NCI-H82 treated with DMSO at 0.1 percent for 48 hours (cell line): ENCODE measurements around the gene TUB.

ENCODE experiments used
- DNase-seq: peaks from one replicate; lab custom pipeline; 2025; ENCODE audit not compliant: unreplicated experiment; lab: John Stamatoyannopoulos, UW

Gene TUB

DNA sequence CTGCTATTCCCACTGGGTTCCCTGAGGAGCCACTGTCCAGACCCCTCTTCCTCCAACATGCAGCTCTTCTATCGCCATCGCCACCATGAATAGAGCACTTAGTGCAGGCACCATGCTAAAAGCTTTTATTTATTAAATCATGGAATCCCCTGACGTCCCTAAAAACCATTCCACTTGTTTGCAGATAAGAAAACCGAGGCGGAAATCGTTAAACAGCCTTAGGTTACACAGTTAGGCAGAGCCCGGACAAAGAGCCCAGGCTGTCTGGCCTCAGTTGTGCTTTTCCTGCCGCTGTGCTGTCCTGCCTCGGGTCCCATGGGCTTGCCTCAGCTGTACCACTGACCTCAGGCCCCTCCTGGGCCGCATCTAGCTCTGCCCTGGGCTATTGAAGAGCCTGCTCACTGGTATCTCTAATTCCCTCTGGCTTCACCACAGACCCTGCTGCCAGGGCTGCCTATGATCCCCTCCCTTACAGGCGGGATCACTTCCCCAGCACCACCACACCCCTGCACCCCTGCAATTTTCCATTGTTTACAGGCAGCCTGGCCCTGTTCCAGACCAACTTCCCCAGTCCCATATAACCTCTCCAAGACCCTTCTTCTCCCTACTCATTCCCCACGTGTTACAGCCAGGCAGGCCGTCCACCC is 13.0 kb upstream of the TUB start:
- DNase-seq: no peak

DNA sequence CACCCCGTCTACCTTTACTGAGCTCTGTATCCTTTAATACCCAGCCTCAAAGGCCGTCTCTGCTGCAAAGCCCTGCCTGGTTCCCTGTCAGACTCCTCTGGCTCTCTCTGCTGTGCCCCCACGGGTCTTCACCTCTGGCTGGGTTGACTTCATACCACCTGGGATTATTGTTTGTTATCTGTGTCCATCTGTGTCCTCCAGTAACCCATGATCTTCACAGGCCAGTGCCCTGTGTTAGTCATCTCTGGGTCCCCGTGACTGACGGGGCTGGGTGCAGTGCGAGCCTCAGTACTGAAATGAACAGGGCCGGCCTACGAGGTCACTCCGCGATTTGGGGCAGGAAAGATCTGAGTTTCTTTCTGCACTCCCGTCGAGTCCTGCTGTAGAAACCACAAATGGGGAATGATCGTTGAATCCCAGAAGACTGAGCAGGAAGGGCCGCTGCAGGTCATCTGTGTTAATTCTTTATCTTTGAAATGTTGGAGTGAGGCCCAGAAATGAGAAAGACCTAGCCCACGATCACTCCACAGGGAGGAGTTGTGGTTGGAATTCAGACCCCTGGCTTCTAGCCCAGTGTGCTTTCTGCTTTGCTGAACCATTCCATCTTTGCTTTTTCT is 12.3 kb upstream of the TUB start:
- no peak for DNase-seq

DNA sequence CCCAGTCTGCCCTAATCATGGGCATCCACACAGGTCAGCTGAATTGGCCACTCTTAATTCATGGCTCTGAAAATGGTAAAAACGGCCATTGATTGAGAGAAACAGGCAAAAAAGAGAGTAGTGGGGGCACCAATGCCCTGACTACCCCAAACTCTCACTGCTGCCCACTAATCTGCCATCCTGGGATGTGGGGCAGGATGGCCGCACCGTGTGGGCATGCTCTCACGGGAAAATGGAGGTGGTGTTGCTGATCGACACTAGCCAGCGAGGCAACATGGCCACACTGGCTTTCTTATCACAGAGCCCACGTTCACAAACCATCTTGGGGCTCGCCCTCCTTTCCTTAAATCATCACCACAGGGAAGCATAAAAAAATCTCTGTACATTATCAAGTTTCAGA is 11.2 kb upstream of the TUB start:
- DNase-seq: no peak

DNA sequence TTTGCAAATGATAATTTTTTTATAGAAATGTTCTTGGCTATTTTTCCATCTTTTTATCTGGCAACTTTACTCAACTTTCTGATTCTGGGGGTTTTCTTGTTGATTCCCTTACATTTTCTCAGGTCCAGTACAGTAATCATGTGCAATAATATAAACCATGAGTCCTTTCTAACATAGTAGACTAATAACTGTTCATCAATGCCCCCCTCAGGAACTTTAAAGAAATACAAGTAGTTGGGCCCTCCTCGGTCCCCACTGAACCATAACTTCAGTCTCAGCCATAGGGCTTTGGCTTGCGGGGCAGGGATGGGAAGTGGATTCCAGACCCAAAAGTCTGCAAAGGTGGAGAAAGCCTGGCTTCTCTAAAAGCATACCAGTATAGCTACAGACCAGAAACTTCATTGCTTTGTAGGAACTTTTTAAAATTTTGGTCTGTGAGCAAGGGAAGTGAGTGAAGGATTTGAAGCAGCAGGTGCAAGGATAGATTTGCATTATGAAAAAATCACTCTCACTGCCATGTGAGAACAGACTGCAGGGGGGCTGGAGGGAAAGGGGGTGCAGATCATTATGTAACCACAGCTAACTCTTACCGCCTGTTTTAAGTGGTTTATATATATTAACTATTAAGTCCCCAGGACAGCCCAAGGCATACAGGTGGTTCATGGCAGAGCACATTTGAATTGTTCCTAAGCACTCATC is 10.4 kb upstream of the TUB start:
- DNase-seq: no peak

DNA sequence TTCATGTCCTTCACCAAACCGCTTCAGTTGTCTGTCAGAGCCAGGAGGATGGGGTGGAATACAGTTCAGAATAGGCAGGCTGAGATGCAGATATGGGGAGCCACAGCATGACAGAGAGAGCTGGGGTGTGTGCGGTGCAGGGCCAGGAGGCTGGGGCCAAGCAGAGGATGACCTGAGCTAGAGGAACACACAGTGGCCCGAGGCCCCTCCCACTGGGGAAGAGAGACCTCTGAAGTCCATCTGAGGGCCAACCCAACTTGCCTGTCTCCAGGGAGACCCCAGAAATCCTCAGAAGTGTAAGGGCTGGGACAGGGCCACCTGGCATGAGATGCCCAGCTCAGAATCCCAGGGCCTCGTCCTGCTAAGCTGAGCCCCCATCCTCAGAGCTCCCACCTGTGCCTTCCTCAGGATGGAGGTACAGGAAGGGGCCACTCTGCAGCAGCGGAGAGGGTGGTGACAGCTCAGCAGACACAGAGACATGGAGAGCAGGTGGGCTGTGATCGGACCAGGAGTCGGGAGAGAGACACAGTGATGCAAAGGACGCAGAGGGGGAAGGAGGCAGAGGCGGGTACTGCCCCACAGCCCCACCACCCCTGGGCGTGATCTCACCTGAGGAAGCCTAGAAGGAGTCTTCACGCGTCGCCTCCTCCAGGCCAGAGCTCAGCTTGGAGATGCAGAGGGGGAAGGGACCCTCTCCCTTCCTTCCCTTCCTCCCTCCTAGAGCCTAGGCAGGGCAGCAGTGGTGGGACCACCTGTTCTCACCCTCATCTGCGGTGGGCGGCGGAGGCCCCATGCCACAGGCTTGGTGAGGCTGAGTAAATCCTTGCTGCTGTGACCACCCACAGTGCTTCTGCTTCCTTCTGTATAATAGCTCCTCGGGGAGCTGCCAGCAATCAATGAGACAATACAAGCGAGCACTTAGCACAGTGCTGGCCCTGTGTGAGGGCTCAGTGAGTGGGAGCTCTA is 9.1 kb upstream of the TUB start:
- DNase-seq: no peak

DNA sequence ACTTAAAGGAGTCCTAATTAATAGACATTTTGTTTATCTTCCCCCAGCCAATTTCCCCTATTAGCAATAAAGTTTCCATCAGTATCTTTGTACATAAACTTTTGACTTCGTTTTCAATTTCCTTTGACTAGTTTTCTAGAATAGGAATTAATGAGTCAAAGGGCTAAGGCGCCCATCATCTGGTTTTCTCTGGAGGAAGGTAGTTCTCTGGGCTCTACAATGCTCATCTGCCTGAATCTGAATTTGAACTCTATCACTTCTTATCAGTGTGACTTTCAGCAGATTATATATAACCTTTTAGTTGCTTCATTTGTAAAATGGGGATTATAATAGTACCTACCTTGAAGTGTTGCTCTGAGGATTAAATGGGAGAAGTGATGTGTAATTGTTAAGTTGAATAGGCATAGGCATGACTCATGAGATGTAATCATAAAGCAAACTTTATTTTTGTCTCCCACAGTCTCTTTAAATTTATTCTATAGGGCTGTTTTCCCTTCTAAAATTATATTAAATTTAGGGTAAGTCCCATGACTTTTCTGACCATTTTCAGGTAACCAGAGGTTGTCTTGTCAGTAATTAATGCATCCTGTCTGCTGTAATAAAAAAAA is 5.8 kb upstream of the TUB start:
- no peak for DNase-seq

DNA sequence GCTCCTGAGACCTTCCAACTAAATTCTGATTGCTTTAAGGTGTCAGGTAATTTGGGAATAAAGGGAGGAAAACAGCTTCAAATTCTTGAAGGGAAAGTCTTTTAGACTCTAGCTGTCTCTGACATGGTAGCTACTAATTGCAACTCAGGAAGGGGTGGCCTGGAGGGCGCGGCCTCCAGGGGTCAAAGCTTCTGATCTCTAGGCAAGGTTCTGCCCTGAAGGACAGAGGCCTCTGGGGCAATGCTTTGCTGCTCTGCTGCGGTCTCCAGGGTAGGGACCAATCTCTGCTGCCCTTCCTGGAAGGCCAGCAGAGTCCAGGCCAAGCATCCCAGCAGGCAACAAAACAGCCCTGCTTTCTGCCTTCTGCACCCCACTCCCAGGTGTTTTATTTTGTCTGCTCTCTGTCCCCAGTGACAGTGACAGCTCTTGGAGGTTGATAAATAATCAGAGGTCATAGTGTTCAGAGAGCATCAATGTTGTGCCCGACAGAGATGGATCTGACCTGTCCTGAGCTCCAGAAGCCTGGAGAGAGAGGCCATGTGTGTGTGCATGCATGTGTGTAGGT is 1.8 kb upstream of the TUB start:
- no peak for DNase-seq

DNA sequence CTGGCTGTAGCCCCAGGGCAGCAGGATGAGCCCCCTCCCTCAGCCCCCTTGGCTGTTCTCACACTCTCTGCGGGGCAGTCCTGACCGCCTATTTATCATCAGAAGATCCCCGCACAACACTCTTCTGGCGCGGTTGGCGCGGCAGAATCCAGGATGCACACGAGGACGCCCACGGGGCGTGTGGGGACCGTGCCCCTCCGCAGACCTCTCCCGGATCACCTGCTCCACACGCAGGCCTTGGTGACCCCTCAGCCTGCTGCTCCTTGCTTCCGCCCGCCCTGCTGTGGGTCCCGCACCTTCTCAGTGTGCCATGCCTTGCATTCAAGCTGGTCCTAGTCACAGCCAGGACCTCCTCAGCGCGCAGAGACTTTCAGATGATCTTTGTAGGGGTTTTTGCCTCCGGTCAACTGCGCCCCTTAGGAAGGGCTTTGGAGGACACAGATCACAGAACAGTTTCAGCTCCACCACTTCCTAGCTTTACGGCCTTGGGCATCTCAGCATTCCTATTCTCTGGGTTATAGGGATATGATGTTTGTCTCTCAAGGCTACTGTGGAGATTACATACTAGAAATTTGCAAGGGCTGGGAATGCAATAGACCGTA is 841 bp upstream of the TUB start:
- no peak for DNase-seq

DNA sequence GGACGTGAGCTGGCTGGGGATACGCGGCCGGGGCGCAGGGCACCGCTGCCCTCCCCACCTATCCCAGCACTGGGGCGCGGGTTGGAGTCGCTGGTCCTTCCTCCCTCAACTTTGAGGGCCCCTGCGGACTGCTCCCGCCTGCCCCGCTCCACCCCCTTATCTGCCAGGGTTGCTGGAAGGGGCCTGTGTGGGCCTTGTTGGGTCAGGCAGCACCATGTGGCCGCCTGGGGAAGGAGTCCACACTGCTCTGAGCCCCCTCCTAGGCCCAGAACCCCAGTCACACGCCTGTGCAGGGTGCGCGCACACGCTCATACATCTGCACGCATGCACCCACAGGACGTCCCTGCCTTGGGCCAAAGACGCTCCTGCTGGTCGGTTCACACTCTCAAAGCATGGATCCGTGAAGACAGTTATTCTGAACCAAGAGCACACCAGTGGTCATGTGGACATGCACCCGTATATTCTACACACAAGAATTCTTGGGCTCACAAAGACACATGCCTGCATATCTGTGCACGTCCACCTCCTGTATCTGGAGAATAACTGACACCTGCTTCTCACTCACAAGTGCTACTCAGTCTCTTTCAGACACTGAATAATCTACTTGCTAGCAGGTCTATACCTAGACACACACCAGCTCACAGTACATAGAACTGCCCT is 710 bp downstream of the TUB start:
- no peak for DNase-seq

DNA sequence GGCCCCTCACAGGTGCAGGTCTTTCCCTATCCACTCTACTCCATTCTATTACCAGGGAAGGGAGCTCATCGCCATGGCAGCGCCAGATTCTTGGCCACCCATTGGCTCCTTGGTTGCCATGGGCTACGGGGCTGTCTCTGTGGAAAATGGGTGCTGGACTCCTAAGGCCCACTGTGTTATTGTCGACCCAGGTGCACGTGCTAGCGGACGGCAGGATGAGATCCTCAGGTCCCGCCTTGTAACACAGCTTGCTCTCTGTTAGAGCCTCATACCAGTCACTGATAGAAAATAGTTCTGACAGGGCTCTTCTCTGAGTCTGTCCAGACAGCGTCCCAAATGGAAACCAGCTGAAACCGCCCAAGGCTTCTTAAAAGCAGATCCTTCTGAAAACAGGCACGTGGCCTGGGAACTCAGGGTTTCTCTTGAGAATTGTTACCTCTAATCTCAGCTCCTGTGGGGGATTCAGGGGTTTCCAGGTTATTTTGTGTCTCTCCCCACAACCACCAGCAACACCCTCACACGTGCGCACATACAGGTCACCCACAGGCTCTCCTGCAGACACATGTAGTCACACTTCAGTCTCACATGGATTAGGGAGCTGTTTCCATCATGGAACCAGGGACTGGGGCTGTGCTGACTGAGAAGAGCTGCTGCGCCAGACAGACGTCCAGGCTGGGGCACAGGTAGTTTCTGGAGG is 1.5 kb downstream of the TUB start:
- DNase-seq: peak; percentile 19

DNA sequence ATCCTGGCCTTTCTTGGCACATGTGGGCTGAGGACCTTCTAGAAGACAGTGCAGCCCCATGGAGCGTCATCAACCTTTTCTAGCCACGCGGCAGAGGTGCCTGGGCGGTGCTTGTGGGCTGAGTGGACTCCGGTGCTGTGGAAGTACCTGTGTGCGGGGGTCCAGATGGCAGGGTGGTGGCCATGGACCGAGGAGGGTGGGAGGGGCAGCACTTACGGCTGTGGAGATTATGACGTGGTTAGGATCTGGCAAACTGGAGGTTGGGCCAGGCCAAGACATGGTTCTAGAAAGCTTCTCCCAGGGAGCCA is 2.0 kb downstream of the TUB start:
- DNase-seq: peak; percentile 36

DNA sequence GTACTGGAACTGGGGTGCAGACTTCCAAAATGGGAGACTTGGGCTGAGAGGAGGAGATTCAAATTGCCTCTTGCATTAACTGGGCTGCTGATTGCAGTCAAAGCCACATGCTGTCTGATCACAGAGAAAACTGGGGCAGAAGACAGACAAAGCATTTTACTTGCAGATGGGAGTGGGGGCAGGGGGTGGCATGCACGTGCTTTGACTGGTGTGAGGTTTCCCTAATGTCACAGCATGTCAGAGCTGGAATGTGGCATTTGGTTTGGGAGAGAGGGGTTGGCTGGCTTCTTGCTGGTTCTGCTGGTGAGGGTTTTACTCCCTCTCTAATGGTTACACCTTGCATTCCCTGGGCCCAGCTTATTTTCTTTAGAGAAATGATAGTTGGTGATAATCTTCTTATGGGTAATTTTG is 2.9 kb downstream of the TUB start:
- no peak for DNase-seq

DNA sequence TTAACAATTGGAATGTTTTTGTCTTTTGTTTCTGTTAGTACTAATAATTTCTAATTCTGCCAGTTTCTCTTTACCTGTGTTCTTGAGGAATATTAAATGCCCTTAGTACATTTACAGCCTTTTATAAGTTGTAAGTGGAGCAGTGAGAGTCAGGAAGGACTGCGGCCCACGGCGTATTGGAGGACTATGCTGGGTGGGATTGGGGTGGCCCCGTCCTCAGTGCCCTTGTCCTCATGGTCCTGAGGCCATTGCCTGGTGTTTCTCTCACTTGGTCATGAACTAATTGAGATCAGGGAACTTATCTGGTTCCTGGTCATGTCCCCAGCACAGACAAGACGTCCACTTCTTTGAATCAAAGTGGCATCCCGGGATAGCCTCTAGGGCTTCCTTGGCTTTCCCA is 3.3 kb downstream of the TUB start:
- no peak for DNase-seq

DNA sequence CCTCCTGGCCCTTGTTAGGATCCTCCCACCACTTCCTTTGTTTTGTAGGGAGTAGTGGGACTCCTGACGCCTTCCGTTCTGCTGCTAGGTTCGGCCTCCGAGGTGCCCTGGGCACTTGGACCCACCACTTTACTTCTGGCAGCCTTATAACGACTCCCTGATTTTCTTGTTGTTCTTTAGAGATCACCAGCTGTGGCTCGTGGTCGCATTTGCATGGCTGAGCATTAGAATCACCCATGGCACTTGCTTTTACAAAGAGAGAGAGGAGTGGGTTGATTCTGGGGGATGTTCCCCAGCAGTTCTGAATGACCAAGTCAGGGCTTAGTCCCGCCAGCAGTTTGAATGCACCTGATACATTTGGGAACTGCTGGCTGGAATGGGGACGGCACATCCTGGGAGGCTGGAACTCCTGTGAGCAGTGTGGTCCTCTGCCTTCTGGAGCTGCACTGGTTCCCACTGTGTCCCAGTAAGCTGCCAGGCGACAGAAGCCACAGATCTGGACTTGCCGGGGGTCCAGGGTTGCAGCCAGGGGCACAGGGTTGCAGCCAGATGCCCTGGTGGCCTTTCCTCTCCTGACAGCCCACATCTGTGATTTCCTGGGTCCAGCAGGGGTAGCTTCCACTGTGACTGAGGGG is 4.1 kb downstream of the TUB start:
- no peak for DNase-seq

DNA sequence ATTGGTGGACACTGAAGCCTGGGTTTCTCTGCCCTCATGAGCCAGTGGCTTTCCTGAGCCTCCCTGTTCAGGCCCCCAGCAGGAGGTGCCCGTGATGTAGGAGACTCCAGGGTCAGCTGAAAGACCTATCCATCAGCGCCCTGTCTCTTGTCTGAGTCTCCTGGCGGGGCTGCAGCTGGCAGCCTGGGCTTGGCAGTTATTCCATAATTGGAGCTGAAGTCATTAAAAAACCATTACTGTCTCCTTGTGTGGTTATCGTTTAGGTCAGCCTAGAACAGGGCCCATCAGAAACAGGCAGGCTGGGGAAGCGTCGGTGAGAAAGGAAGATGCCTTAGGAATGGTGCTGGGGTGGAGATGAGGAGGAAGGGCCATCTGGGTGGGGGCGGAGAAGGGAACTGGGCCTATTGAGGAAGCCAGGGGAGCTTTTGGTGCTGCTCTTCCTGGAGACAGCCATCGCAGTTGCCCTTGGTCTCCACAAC is 5.0 kb downstream of the TUB start:
- no peak for DNase-seq

DNA sequence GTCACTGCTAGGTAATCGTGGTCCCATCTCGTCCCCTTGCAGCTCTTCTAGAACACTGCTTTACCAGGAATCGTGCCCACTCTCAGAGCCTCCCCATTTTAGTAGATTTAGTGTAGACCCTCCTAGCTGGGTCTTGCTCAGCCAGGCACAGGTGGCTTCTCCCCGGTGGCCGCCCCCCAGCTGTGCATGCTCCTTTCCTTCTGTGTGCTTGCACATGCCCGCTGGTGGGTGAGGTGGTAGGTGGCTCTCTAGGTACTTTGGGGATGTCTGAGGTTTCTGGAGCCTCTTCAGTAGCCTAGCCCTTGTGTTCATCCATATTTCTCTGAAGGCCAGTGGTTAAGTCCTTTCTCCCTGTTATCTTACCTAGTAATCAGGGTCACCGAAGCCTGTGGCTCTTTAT is 5.6 kb downstream of the TUB start:
- no peak for DNase-seq

DNA sequence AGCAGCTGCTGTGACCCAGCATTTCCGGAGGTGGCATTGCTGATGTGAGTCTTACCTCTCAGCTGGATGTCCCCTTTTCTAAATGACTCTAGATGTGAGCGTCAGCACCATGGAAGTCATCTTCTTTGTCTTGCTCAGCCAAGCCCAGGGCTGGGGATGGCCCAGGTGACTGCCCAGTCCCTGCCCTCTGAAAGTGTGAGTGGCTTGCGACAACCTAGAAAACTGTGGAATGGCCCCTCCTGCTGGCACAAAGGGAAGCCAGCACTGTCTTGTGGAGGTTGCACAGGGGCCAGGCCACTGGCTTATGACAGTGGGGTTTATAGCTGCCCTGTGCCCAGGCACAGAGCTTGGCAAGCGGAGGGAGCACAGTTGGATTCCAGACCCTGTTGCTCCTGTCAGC is 6.2 kb downstream of the TUB start:
- no peak for DNase-seq

DNA sequence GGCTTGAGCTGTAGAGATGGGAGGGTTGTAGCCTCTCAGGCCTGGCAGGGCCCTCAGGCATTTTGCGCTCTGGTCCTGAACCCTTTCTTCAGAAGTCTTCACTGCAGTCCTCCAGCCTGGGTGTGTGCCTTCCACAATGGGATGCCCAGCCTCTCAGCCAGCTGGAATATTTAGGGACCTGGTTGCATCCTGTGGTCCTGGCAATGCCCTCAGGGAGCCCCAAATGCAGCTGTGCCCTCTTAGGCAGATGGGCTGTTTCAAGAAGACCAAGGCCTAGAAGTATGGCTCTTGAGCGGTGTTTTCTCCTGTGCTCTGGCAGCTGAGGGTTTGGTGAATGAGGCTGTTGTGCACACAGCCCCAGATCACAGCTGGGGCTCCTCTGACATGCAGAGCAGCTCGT is 6.7 kb downstream of the TUB start:
- DNase-seq: no peak
